Ishikawa (cell line): ENCODE data around the gene VAMP1.

ENCODE experiments used
- EP300 ChIP-seq: IDR thresholded peaks from 2 replicates; pipeline ENCODE4 v1.6.1; 2012; ENCODE audit warnings: borderline replicate concordance
- MAX ChIP-seq: IDR thresholded peaks from 2 replicates; pipeline ENCODE4 v1.6.1; 2012
- RAD21 ChIP-seq: IDR thresholded peaks from 2 replicates; pipeline ENCODE4 v1.6.1; 2012; ENCODE audit warnings: low read depth
- YY1 ChIP-seq: IDR thresholded peaks from 2 replicates; pipeline ENCODE4 v1.6.1; 2012; ENCODE audit warnings: low read depth

GRCh38 chr12:6476489-6476888 is 6.0 kb upstream of the VAMP1 start:
- TF ChIP-seq RAD21 (no peak), YY1 (no peak), EP300 (no peak), MAX (no peak)
